Subcutaneous adipose tissue (tissue), 4 donors: ENCODE measurements around the gene PSME3. TPM values are rescaled to one million over a fixed set of nuclear protein-coding genes. Genes with fewer than 3 reads are reported as not detected.

Source experiments
- CTCF ChIP-seq: fragments of 450-650 bp; IDR thresholded peaks from one replicate; pipeline ENCODE4 v1.5.1; 2016; ENCODE audit warnings: low read depth, mild to moderate bottlenecking, control low read depth, antibody characterized with exemption, moderate library complexity
- small RNA-seq: library from RNA; depleted of rRNA; stranded (forward); fragments of <200 nt; gene quantifications from one replicate; pipeline ENCODE3, GENCODE V24; 2016
- total RNA-seq, 4 donors: library from RNA; depleted of rRNA; stranded (reverse); fragments of >200 nt; gene quantifications; one replicate each; pipeline ENCODE4 v1.1.0, GENCODE V29; 2016

PSME3 gene
- total RNA-seq, 4 donors from 2014 or later: 52.7 to 80.9 (median 60.1) TPM

- TF ChIP-seq CTCF: no peak
These were observed 56.6 kb downstream of the PSME3 start for GRCh38 chr17:42889809-42890208.

- no peak for TF ChIP-seq CTCF
These were observed 58.4 kb downstream of the PSME3 start for GRCh38 chr17:42891539-42892152.

- TF ChIP-seq CTCF: no peak
These were observed 60.2 kb downstream of the PSME3 start for GRCh38 chr17:42893359-42893758.

Small RNA genes within 50 kb of the gene (small RNA-seq; reads per million reads assigned to genes)
- gene MIR6781 (not detected), gene RNU6-287P (not detected)

Other genes starting within 250 kb of the PSME3 start
- 10 to 100 TPM; 36.4 to 62.0 (median 57.4) TPM for gene RETREG3, start 224.0 kb upstream of the PSME3 start, total RNA-seq
- 10 to 100 TPM; 16.3 to 35.8 (median 23.5) TPM for gene TUBG1, start 223.7 kb upstream of the PSME3 start, total RNA-seq
- gene TUBG2, start 174.1 kb upstream of the PSME3 start, total RNA-seq: 10 to 100 TPM; 12.1 to 29.6 (median 21.2) TPM
- gene PLEKHH3, start 156.4 kb upstream of the PSME3 start, total RNA-seq: 10 to 100 TPM in 1 of 4 donors, 1 to 10 TPM in 3; 5.4 to 64.8 (median 7.4) TPM
- gene CCR10, start 151.6 kb upstream of the PSME3 start, total RNA-seq: 1 to 10 TPM in 1 of 4 donors, under 1 TPM in 3; 0.44 to 8.7 (median 0.83) TPM
- gene CNTNAP1, start 150.9 kb upstream of the PSME3 start, total RNA-seq: 1 to 10 TPM; 1.8 to 3.8 (median 2.5) TPM
- gene EZH1, start 88.4 kb upstream of the PSME3 start, total RNA-seq: 100 to 1,000 TPM in 1 of 4 donors, 10 to 100 TPM in 3; 53.7 to 126 (median 91.8) TPM
- 100 to 1,000 TPM in 3 of 4 donors, 10 to 100 TPM in 1; 66.9 to 160 (median 128) TPM for gene RAMP2, start 72.2 kb upstream of the PSME3 start, total RNA-seq
- gene VPS25, start 59.9 kb upstream of the PSME3 start, total RNA-seq: 10 to 100 TPM; 40.1 to 53.4 (median 47.4) TPM
- gene WNK4, start 52.8 kb upstream of the PSME3 start, total RNA-seq: under 1 TPM in 3 of 4 donors, not detected in 1; 0.16 to 0.85 (median 0.19) TPM
- 10 to 100 TPM; 51.8 to 76.6 (median 60.4) TPM for gene COA3, start 34.7 kb upstream of the PSME3 start, total RNA-seq
- under 1 TPM in 2 of 4 donors, not detected in 2; 0.44 to 0.68 TPM for gene CNTD1, start 34.5 kb upstream of the PSME3 start, total RNA-seq
- 100 to 1,000 TPM in 3 of 4 donors, 10 to 100 TPM in 1; 85.3 to 129 (median 120) TPM for gene BECN1, start 9.1 kb upstream of the PSME3 start, total RNA-seq
- 10 to 100 TPM in 1 of 4 donors, 1 to 10 TPM in 3; 4.1 to 15.0 (median 9.4) TPM for gene AOC2, start 11.2 kb downstream of the PSME3 start, total RNA-seq
- gene AOC3, start 17.8 kb downstream of the PSME3 start, total RNA-seq: 100 to 1,000 TPM; 120 to 591 (median 262) TPM
- not detected for gene G6PC1, start 67.4 kb downstream of the PSME3 start, total RNA-seq
- 10 to 100 TPM; 18.4 to 38.2 (median 22.1) TPM for gene AARSD1, start 131.1 kb downstream of the PSME3 start, total RNA-seq
- not detected for gene PTGES3L, start 146.7 kb downstream of the PSME3 start, total RNA-seq
- 10 to 100 TPM in 3 of 4 donors, 1 to 10 TPM in 1; 7.2 to 12.1 (median 10.5) TPM for gene RUNDC1, start 147.2 kb downstream of the PSME3 start, total RNA-seq
- 1,000 to 10,000 TPM in 3 of 4 donors, 100 to 1,000 TPM in 1; 912 to 2,032 (median 1,085) TPM for gene RPL27, start 165.0 kb downstream of the PSME3 start, total RNA-seq
- 10 to 100 TPM; 20.7 to 44.1 (median 24.8) TPM for gene IFI35, start 173.4 kb downstream of the PSME3 start, total RNA-seq
- gene VAT1, start 189.0 kb downstream of the PSME3 start, total RNA-seq: 100 to 1,000 TPM; 134 to 420 (median 367) TPM
- gene RND2, start 191.8 kb downstream of the PSME3 start, total RNA-seq: under 1 TPM; 0.17 to 0.49 (median 0.30) TPM